Hepatocyte (in vitro differentiated cells): ENCODE results near the gene TLX2.

Experiments
- CTCF ChIP-seq: fragments of 200-600 bp; sonication (generic); IDR thresholded peaks from 2 replicates; pipeline ENCODE4 v1.5.1; 2016; ENCODE audit warnings: antibody characterized with exemption, mild to moderate bottlenecking; ENCODE audit not compliant: poor library complexity
- EZH2 ChIP-seq: fragments of 200-600 bp; sonication (generic); IDR thresholded peaks from 2 replicates; pipeline ENCODE4 v1.6.1; 2016; ENCODE audit warnings: antibody characterized with exemption, mild to moderate bottlenecking, borderline replicate concordance

DNA sequence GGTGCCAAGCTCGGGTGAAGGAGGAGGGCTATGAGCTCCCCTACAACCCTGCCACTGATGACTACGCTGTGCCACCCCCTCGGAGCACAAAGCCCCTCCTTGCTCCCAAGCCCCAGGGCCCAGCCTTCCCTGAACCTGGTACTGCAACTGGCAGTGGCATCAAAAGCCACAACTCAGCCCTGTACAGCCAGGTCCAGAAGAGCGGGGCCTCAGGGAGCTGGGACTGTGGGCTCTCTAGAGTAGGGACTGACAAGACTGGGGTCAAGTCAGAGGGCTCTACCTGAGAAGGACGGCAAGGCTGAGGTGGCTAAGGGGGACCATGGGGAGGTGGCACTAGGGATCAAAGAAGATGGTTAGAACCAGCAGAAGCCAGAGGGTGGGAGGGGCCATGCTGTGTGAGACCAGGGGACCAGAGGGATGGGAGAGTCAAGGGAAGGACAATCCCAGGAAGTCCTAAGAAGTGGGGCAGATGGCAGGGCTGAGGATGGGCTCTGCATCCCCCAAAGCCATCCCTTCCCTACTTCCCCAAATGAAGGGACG, 42.7 kb downstream of the TLX2 start:
- TF ChIP-seq CTCF (no peak), EZH2 (no peak)
